Cerebellar cortex (tissue), 1 donor: ENCODE results near the gene PLCB1.
"Not testable (repeated sequence)": the region's sequence is repeated elsewhere in the genome, so short reads cannot be mapped to it uniquely, and the experiment has no call there.

Experiments
- DNase-seq: peaks from one replicate; pipeline ENCODE4 v3.0.0-alpha.2; 2015; ENCODE audit warnings: low spot score

The PLCB1 gene

GRCh38 chr20:8131598-8132483, at the start of gene PLCB1:
TSS of gene PLCB1 (plus strand) at chr20:8132266. CDS start at chr20:8132652, 386 bp downstream.
- DNase-seq, result peak; percentile 82

- no peak for DNase-seq
Observed at GRCh38 chr20:8082989-8083388, 49.1 kb upstream of the PLCB1 start.

- no peak for DNase-seq
Observed at GRCh38 chr20:8089668-8090067, 42.4 kb upstream of the PLCB1 start.

GRCh38 chr20:8094415-8094818, 37.6 kb upstream of the PLCB1 start:
- DNase-seq, result peak; percentile 31

GRCh38 chr20:8094850-8095249, 37.2 kb upstream of the PLCB1 start:
- no peak for DNase-seq

GRCh38 chr20:8095648-8096572, 36.2 kb upstream of the PLCB1 start:
- DNase-seq, result no peak

GRCh38 chr20:8097307-8097706, 34.8 kb upstream of the PLCB1 start:
- no peak for DNase-seq

GRCh38 chr20:8104252-8104651, 27.8 kb upstream of the PLCB1 start:
- DNase-seq, result no peak

GRCh38 chr20:8114612-8115011, 17.5 kb upstream of the PLCB1 start:
- not testable (repeated sequence) for DNase-seq

- DNase-seq, result no peak
Observed at GRCh38 chr20:8115436-8115835, 16.6 kb upstream of the PLCB1 start.

- no peak for DNase-seq
Observed at GRCh38 chr20:8116067-8116811, 15.8 kb upstream of the PLCB1 start.

- DNase-seq, result no peak
Observed at GRCh38 chr20:8117636-8118035, 14.4 kb upstream of the PLCB1 start.

- no peak for DNase-seq
Observed at GRCh38 chr20:8118039-8118438, 14.0 kb upstream of the PLCB1 start.

GRCh38 chr20:8118760-8119159, 13.3 kb upstream of the PLCB1 start:
- DNase-seq, result no peak

GRCh38 chr20:8121666-8122065, 10.4 kb upstream of the PLCB1 start:
- no peak for DNase-seq

GRCh38 chr20:8124639-8125038, 7.4 kb upstream of the PLCB1 start:
- DNase-seq, result no peak

GRCh38 chr20:8126181-8126580, 5.9 kb upstream of the PLCB1 start:
- no peak for DNase-seq

GRCh38 chr20:8126841-8127378, 5.2 kb upstream of the PLCB1 start:
- no peak for DNase-seq

- DNase-seq, result no peak
Observed at GRCh38 chr20:8127553-8128255, 4.4 kb upstream of the PLCB1 start.

GRCh38 chr20:8128291-8129060, 3.6 kb upstream of the PLCB1 start:
- no peak for DNase-seq
